RPMI8226 (cell line): ENCODE measurements around the gene CRTC1.
"Not testable (repeated sequence)": the region's sequence is repeated elsewhere in the genome, so short reads cannot be mapped to it uniquely, and the experiment has no call there.

ENCODE experiments used
- DNase-seq: peaks from one replicate; pipeline ENCODE4 v3.0.0-alpha.2; 2015

Gene CRTC1

GRCh38 chr19:18704054-18704453, 20.6 kb downstream of the CRTC1 start:
- no peak for DNase-seq

- DNase-seq, result no peak
These were observed 21.5 kb downstream of the CRTC1 start for GRCh38 chr19:18704971-18705370.

- peak; percentile 81 for DNase-seq
These were observed 25.2 kb downstream of the CRTC1 start for GRCh38 chr19:18708452-18709231.

GRCh38 chr19:18709546-18709945, 26.1 kb downstream of the CRTC1 start:
- no peak for DNase-seq

GRCh38 chr19:18710186-18710585, 26.7 kb downstream of the CRTC1 start:
- no peak for DNase-seq

- DNase-seq, result no peak
These were observed 27.7 kb downstream of the CRTC1 start for GRCh38 chr19:18710996-18711751.

- DNase-seq, result no peak
These were observed 28.4 kb downstream of the CRTC1 start for GRCh38 chr19:18711893-18712292.

GRCh38 chr19:18712981-18713380, 29.5 kb downstream of the CRTC1 start:
- DNase-seq, result no peak

GRCh38 chr19:18713550-18714117, 30.2 kb downstream of the CRTC1 start:
- DNase-seq, result no peak

- DNase-seq, result no peak
These were observed 31.9 kb downstream of the CRTC1 start for GRCh38 chr19:18715416-18715815.

GRCh38 chr19:18716857-18717256, 33.4 kb downstream of the CRTC1 start:
- no peak for DNase-seq

- no peak for DNase-seq
These were observed 34.1 kb downstream of the CRTC1 start for GRCh38 chr19:18717601-18718000.

GRCh38 chr19:18718015-18718526, 34.6 kb downstream of the CRTC1 start:
- no peak for DNase-seq

- no peak for DNase-seq
These were observed 35.5 kb downstream of the CRTC1 start for GRCh38 chr19:18718846-18719458.

GRCh38 chr19:18719541-18719940, 36.1 kb downstream of the CRTC1 start:
- no peak for DNase-seq

GRCh38 chr19:18723871-18724377, 40.4 kb downstream of the CRTC1 start:
- no peak for DNase-seq

- no peak for DNase-seq
These were observed 42.6 kb downstream of the CRTC1 start for GRCh38 chr19:18725841-18726770.

- no peak for DNase-seq
These were observed 43.4 kb downstream of the CRTC1 start for GRCh38 chr19:18726846-18727245.

GRCh38 chr19:18727602-18728001, 44.1 kb downstream of the CRTC1 start:
- DNase-seq, result not testable (repeated sequence)

GRCh38 chr19:18729933-18730530, 46.6 kb downstream of the CRTC1 start:
- no peak for DNase-seq

GRCh38 chr19:18730885-18731513, 47.5 kb downstream of the CRTC1 start:
- DNase-seq, result no peak
